ENCODE results near the gene FOXP2.

DNA sequence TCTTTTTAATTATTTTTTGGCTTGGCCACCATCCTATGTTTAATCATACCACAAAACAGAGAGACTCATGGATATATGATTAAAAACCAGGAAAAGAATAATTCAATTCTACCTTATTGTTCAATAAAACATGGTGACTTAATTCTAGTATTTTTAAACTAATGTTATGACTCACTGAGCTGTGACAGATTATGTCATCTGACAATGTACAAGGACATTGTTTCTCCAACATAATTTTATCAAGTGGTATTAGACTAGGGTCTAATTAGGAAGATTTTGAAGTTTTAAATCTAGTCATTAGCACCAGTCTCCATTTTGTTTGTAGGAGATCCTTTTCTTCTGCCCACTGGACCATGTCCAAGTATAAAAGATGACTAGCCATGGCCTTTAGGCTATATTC, 307.9 kb downstream of the FOXP2 start:
- TF ChIP-seq CTCF (conservative IDR thresholded peaks at IDR 0.05): no peak
- no peak for TF ChIP-seq ZFX (IDR thresholded peaks at IDR 0.05)
